ENCODE measurements around the gene RFX1.
A peak's percentile ranks its signal among the peaks of the same experiment; 100 is the strongest.

The RFX1 gene

DNA sequence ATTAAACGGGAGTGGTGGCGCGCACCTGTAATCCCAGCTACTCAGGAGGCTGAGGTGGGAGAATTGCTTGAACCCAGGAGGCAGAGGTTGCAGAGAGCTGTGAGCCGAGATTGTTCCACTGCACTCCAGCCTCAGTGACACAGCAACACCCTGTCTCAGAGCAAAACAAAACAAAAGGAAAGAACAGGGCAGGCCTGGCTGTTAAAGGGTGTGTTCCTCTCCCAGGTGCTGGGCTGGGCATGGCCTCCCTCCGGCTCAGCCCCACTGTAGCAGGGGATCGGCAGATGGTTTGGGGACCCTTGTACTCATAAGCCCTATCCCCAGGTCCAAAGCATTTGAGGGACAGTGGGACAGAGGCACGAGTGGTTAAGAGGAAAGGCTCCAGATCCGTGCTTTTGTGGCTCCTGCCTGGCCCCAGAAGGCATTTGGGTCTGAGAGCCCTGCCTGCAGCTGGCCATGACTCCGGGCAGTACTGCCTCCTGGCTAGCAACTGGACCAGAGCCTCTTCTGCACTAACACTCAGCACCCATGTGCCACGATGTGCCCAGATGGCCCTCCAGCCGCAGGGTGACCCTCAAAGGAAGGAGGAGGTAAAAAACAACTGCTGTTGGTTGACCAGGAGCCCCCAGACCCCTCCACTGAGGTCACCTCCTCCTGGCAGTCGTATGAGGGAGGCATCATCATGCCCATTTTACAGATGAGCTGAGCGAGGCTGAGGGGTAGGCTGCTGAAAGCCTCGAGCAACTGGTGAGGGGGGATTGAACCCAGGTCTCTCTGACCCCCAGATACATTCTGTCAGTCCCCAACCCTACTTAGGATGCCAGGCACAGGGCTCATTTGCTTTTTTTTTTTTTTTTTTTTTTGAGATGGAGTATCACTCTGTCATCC is 10.0 kb downstream of the RFX1 start:
- no peak for DNase-seq

DNA sequence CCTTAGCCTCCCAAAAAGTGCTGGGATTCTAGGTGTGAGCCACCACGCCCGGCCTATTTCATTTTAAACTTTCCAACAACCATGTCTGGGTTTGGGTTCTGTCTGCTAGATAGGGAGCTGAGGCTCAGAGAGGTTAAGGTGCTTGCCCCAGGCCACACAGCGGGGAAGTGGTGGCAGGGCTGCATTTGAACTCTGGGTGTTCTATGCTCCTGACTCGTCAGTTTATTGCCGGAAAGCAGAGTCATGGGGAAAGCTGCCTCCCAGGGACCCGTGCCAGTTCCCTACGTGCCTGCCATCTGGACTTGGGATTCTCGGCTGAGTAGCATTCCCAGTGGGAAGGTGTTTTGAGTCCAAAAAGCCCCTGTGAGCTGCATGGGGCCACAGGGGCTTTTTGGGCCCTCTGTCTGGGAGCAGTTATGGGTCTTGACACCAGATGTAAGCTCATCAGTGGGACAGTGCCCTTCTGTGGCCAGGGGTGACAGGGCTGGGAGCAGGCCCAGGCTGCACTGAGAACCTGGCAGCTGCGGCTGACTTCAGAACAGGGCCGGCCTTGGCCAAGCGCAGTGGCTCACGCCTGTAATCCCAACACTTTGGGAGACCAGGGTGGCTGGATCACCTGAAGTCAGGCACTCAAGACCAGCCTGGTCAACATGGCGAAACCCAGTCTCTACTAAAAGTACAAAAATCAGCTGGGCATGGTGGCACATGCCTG is 10.9 kb downstream of the RFX1 start:
- no peak for DNase-seq

DNA sequence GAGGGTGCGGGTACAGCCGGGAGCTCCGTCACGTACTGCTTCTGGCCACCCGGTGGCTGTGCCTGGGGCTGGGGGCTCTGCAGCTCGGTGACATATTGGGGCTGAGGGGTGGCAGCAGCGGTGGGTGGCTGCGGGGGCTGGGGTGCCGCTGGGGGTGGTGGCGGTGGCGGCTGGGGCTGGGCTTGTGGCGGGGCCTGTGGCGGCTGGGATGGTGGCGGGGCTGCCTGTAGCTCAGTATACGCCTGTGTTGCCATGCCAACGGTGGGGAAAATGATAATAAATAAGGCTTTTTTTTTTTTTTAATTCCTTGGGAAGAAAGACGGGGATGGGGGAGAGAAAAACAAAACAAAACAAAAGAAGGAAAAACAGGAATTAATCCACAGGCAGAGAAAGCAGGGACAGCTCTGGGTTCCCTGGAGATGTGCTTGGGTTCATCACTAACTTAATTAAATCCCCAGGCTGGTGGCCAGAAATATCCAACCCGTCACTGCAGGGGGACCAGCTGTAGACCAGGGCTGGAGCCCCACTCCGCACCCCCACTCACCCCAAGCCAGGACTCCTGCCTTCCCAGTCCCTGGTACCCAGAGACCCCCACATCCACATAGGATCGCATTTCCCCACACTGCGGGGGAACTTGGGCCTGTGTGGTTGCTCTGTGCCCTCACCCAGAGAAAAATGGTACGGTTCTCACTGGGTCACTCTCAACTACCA is 12.4 kb downstream of the RFX1 start:
- no peak for DNase-seq

DNA sequence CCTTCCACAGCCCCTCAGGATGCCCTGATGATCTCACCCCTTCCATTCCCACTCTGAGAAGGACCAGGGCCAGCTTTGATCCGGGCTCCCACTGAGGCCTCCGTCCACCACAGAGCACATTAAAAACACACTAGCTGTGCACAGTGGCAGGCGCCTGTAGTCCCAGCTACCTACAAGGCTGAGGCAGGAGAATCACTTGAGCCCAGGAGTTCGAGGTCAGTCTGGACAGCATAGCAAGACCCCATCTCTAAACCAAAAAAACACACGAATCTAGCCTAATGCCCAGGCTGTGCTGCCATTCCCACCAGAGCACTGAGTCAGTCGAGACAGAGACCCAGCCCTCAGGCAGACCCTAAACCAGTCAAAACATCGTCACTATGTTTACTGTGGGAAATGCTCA is 14.1 kb downstream of the RFX1 start:
- DNase-seq = no peak

DNA sequence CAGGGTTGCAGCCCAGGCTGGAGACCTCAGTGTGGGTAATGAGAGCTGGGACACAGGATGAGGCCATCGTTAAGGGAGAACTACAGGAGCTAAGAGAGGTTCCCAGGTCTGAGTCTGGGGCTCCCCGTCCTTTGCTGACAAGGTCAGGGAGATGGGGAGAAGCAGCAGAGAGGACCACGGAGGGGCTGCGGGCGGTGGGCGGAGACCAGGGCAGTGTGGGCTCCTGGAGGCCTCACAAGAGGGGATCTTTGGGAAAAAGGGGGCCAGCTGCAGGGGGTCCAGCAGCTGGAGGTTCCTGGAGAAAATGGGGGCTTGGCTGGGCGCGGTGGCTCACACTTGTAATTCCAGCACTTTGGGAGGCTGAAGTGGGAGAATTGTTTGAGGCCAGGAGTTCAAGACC is 16.0 kb downstream of the RFX1 start:
- no peak for DNase-seq

DNA sequence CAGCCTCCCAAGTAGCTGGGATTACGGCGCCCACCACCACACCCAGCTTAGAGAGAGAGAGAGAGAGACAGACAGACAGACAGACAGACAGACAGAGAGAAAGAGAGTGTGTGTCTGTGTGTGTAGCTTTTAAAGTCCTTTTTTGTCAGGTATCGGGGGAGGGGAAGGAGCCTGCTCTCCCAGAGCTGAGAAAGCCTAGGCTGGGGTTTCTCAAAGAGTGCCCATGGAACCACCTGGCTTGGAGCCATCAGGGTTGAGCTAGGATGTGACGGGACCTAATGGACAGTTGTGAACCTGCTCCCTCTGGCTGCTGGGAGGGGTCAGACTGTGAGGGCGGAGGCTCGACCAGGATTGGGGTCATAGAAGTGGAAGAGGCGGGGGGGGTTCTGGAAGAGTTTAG is 16.6 kb downstream of the RFX1 start:
- DNase-seq = no peak

DNA sequence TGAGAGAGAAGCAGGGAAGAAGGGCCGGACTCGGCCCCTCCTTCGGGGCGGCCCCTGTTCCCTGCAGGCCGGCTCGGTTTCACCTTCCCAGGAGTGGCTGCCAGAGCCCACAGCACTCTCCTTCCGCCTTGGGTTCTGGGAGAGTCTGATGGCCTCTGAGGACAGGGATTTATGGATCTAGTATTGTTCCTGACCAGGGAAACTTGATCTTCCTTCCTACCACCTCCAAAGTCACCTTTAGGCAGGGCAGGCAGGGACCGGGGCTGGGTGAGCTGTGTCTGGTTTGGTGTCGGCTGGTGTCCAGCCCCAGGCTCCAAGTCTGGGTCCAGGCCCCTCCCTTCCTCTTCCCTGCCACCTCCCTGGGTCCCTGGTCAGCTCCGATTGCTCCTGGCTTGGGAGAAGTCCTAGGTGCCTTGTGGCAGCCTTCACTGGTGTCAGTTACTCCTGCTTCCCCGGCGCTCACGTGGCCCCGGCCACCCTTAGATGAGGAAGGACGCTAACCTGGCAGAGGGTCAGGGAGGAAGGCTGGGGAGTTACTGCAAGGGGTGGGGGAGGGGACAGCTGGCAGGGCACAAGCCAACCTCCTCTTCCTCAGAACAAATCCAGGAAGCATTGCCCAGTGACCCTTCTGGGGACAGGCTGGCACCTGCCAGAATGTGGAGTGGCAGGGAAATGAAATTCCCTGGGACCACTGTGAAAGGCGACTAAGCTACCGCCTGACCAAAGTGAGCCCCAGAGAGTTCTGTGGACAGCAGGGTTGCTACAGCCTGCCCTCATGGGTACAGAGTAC is 18.8 kb downstream of the RFX1 start:
- DNase-seq = no peak

DNA sequence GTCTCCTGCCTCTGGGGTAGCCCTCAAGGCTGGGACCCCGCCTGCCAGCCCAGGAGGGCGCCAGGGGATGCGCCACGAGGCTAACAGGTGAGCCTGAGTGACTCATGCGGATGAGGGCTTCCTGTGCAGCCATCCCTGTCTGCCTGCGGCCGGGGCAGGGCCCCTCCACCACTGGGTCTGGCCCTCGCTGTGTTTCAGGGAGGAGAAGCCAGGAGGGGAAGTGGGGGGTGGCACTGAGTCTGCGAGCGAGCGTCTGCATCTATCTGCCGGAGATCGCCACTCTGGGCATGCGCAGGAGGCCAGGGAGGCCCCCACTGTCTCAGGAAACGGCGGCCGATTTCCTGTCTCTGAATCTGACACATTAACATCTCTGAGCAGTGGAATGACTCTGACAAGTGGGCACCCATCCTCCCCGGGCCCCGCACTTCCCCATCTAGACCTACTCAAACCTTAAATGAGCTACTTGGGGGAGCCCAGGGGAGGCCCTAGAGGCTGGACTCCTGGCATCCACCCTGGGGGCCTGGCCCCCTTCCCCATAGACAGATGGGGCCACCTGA is 19.7 kb downstream of the RFX1 start:
- peak; percentile 94 for DNase-seq

DNA sequence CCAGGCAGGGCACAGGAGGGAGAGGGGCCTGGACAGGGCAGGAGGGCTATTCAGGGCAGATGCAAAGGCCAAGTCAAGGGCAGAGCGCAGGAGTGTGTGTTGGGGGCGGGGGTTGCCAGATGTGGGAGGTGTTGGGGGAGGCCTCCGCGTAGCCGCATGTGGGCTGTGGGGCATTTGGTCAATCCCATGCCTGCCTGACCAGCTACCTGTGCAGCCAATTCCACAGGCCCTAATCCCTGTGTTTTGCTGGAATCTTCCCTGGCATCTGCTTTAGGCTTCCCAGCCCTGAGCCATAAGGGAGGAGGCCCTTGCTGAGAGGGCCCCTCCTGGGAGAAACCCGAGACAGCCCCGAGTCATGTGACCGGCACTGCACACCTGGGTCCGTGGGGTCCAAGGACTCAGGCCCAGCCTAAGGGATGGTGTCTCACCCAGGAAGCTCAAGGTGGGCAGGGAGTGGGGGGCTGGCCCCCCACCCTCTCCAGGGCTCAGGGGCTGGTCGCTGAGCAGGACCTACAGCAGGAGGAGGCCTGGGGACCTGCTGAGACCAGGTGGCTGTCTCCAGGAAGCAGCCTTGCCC is 20.3 kb downstream of the RFX1 start:
- no peak for DNase-seq

DNA sequence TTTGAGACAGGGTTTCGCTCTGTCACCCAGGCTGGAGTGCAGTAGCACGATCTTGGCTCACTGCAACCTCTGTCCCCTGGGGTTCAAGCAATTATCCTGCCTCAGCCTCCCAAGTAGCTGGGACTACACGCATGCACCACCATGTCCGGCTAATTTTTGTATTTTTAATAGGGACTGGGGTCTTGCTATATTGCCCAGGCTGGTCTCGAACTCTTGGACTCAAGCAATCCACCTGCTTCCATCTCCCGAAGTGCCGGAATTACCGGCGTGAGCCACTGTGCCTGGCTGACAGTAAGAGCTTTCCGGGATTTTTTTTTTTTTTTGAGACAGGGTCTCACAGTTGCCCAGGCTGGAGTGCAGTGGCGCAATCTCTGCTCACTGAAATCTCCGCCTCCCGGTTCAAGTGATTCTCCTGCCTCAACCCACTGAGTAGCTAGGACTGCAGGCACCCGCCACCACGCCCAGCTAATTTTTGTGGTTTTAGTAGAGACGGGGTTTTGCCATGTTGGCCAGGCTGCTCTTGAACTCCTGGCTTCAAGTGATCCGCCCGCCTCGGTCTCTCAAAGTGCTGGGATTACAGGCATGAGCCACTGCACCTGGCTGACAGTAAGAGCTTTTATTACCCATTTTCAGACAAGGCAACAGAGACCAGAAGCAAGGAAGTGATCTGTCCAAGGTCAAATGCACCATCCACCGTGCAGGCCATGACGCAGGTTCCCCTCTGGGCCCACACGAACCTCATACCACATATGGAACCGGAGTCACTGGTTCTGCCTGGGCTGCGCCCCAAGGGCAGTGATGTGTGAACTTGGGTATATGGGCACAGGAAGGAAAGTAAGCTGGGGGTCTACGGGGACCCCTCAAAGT is 21.0 kb downstream of the RFX1 start:
- no peak for DNase-seq

DNA sequence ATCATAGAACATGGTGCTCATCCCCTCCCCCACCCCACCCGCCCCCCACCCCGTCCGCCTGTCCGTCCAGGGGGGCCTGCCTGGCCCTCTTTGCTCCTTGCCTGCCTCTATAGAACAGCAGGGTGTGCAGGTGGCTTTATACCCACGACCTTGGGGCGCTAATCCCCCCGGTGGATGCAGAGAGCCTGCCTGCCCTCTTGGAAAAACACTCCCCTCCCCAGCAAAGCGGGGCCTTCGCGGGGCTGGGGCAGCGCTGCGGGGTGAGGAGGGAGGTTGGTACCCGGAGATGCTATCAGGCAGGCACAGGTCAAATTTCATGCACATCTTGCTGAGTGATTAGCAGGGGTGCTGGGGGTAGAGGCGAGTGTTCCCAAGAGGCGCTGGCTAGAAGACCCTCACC is 21.9 kb downstream of the RFX1 start:
- DNase-seq = no peak

DNA sequence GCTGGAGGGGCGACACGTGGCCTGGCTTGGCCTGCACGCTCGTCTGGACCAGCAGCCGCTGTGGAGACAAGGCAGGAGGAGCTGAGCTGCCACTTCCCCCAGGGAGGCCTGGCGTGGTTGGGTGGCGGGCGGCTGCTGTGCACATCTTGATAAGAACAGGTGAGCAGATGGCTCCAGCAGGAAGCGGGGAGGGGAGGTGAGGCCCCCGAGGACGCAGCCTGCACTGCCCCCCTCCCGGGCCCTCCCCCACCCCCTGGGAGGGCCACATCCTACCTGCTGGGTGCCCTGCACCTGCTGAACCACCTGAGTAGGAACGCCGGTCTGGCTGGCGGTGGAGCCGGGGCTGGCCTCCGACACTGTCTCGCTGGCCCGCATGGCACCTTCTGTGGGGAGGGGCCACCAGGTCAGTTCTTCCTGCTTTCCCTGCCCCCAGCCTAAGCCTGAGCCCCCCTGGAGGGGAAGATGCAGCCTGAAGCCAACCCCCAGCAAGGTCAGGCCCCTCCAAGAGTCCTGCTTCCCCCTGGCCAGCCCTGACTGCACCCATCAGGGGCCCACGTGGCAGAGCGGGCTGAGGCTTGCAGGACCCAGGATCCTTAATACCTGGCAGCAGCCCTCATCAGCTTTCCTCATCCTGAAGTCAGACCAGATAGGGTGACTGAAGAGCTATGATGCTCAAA is 22.8 kb downstream of the RFX1 start:
- DNase-seq = no peak

DNA sequence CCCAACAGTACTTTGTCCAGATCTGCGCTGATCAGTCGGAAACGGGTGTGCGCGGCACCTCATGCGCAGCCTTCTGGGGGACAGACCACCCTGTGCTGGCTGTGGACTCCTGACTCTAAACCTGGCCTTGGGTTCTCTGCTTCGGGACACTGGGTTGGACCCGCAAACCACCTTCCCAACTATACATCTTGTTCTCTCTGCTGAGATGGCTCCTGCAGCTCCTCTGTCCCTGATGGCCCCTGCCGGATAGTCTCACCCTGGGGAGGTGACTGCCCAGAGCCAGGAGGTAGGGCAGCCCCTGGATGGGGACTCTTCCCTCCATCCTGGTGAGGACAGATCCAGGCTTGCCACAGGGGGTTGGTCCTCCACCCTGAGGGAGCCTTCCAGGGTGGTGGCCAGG is 23.3 kb downstream of the RFX1 start:
- DNase-seq = no peak

DNA sequence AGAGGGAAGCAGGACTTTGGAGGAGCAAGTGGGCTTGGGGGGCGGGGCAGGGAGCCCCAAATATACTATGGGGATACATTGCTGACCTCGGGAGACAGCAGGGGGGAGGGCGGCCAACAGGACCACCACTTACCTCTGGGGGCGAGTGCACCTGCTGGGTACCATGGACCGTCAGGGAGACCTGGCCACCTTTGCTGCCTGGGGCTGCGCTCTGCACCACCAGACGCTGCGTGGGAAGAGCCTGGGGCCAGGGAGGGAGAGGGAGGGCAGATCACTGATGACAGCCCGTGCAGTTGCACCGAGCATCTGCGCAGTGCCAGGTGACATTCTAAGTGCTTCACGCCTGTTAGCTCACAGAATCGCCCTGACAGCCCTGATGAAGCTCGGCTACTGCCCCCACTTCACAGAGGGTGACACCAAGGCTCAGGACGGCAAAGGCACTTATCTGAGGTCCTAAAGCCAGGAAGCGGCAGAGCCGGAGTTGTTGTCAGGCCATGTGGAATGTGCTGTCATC is 24.1 kb downstream of the RFX1 start:
- DNase-seq = no peak

DNA sequence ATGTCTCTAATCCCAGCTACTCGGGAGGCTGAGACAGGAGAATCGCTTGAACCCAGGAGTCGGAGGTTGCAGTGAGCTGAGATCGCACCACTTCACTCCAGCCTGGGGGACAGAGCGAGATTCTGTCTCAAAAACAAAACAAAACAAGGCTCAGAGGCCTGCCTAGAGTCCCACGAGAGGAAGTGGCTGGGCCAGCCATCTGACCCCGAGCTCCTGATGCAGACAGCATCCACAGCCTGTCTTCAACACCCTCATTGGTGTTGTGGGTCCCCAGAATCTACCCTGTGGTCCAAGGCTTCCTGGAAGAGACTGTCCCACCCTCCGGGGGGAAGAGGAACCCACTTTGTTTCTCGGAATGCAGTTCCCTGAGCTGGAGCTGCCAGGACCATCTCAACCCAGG is 24.7 kb downstream of the RFX1 start:
- no peak for DNase-seq

DNA sequence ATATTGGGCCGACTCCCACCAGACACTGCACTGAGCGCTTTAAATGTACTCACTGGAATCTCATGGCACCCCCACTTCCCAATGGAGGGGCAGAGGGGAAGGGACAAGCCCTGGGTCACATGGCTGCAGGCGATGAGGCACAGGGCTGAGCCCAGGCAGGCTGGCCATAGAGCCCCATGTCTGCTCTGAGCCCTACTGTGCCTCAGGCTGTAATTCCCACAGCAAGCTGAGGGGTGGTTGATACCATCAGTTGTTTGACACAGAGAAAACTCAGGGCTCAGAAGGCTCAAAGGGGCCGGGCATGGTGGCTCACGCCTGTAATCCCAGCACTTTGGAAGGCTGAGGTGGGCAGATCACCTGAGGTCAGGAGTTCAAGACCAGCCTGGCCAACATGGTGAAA is 25.1 kb downstream of the RFX1 start:
- DNase-seq = no peak

DNA sequence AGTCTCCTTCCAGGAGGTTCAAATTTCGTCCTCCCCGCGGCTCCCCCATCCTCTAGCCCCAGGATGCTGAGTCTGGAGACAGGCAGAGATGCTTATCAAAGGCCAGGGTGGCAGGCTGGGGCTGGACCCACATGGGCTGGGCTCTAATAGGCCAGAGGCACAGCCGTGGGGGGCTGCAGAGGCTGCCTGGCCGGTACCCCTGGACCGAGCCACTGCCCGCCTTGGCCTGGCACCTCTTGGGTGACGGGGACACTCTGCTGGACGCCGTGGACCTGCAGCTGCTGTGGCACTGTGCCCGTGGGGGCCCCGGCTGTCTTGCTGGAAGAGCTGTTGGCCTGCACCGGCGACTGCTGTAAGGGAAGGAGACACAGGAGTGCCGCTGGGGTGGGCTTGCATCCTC is 25.8 kb downstream of the RFX1 start:
- DNase-seq = no peak

DNA sequence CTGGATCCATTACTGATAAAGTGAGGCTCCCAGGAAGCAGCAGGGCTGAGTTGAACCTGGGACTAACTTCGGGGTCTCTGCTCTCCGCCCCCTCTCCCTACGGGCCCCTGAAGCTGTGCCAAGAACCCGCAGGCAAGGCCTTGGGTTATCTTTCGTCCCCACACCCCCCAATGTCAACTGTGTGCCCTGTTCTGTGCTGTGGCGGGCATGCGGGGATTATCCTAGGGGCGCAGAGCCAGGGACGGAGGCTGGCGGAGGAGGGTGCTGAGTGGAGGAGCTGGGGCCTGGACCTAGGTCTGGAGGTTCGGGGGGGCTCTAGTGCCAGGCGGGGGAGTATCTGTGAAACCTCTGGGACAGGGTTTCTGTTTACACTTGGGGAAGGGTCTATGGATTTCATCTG is 26.4 kb downstream of the RFX1 start:
- no peak for DNase-seq

DNA sequence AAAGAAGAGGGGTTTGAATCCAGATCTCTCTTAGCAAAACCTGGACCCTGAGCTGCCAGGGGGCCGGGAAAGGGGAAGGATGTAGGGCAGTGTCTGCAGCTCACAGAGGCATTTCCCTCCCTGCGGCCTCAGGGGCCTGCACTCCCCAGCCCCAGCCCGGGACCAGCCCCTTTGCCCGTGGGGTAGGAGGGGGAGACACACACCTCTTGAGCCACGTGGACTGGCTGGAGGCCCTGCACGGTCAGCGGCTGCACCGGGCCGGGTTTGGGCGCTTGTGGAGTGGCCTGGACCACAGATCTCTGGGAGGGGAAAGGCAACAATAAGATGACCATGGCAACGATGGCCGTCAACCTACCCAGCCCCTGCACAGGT is 26.9 kb downstream of the RFX1 start:
- no peak for DNase-seq

Measured in activated gamma-delta T cell (primary cell).